HuH-7 (cell line): ENCODE data around the gene ZFHX2.
A peak's percentile ranks its signal among the peaks of the same experiment; 100 is the strongest.
"Not testable (repeated sequence)": the region's sequence is repeated elsewhere in the genome, so short reads cannot be mapped to it uniquely, and the experiment has no call there.

Experiments
- DNase-seq: peaks from one replicate; pipeline ENCODE4 v3.0.0; 2011; ENCODE audit warnings: low spot score

ZFHX2 gene

DNA sequence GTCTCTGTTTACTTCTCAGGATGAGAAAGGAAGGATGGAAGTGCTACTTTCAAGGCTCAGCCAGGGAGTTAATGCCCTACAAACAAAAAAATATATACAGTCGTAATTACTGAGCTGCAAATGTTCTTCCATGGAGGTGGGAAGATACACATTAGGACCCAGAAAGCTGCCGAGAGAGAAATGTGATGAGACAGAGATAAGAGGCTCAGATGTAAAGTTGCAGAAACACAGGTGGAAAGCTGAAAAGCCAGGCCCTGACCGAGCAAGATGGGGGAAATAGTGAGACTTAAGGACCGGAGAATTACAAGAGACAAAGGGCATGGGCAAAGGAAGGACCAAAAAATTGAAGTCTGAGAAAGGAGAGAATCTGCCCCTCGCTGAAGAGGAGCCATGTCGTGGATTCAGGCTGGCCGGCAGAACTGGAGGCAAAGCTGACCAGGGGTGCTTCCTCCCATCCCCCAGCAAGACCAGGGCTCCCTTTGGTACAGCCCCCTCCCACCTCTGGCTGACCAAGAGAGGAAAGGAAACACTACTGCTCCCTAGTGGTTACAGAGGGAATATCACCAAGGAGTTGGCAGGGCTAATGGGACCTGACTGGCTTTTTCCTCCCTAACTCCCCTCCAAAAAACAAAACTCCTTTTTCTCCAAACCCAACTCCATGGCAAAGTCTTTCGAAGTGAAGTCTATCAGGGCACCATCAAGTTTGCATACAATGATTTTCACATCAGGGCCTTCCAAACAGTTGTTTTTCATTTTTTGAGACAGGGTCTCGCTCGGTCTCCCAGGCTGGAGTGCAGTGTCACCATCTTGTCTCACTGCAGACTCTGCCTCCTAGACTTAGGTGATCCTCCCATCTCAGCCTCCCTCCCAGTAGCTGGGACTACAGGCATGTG is 12.1 kb downstream of the ZFHX2 start:
- DNase-seq = peak; percentile 81

DNA sequence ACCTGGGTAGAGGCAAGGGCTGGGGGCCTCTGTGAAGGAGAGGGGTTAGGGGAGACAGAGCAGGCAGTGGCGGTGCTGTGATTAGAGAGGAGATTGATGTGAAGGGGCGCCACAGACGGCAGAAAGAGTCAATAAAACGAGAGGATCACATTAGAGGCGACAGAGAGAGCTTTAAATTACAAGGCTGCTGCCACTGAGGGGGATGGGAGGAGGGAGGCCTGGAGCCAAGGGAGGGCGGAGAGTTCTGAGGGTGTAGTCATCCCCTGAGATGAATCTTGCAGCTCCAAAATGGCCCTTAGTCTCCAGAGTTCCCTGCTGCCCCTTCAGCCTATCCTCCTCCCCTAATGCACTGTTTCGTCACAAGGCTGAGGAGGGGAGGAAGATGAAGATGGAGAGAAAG is 12.8 kb downstream of the ZFHX2 start:
- no peak for DNase-seq

DNA sequence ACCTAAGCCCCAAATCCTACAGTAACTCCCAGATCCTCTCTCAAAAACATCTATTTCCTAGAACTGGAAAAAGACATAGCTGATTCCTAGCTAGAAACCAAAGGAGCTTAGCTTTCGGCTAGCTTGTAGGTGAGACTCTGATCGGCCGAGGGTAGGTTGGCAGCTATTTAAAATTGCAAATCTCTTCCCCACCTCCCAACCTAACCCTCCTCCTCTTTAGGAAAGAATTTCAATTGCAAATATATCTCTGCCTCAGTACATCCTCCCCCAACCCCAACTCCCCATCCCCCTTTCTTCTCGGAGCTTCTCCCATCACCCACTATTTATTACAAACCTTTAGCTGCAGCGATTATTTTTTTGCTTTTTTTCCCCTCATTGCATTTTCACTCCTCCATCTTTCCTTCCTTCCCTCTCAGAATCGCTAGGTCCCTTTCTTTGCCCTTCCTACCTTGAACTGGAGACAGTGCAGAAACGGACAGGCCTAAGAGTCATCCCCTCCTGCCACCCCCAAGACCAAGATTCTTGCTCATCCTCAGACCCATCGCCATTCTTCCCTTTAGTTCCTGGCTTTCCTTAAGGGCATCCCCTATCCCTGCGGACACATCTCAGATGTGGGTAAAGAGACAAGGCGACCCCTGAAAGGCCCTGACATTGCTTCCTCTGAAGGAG is 13.4 kb downstream of the ZFHX2 start:
- no peak for DNase-seq

DNA sequence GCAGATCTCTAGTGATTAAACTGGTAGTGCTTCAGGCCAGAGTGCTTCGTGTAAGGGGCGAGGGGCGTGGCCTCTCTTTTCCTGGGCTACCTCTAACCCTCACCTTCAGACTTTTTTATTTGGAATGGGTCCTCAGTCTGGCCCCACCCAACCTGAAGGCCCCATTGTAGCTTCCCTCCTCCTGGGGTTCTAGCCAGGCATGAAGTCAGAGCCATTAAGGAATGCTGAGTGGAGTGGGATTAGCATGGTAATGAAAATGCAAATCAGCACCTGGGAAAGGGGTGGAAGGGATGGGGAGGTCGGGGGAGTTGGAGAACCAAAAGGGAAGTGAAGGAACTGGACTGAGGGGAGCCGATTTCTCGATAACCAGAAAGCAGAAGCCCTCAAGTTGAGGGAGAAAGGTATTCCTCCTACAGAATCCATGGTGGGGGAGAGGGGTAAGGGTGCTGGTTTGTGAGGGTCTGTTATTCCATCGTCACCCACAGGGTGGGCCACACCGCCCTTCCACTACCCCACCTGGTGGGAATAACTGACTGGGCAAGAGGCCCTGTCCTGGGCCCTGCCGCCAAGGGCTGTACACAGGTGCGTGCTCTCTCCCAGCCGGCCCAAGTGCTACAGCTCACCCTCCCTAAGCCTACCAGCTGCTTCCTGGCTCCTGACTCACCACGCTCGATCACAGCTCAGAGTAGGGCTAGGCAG is 14.1 kb downstream of the ZFHX2 start:
- no peak for DNase-seq

DNA sequence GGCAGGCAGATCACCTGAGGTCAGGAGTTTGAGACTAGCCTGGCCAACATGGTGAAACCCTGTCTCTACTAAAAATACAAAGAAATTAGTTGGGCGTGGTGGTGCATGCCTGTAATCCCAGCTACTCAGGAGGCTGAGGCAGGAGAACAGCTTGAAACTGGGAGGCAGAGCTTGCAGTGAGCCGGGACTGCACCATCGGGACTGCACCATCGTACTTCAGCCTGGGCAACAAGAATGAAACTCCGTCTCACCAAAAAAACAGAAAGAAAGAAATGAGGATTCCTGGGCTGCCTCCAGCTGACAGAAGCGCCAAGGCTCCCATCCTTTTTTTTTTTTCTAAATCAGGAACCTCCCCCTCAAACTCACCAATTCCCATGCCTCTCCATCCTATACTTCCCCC is 14.7 kb downstream of the ZFHX2 start:
- not testable (repeated sequence) for DNase-seq

DNA sequence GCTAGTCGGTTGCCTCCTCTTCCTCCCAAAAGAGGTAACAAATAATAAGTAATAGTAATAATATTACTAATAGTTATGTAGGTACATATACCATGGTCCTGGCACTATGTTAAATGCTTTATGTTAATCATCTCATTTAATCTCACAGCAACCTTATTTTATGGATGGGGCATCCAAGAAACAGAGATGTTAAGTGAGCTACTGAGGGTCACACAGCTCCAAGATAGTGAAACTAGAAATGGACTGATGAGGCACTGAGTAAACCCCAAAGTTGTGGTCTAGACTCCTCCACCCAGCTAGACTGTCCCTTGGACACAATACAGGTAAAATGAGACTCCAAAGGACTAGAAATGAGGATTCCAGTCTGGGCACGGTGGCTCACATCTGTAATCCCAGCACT is 15.1 kb downstream of the ZFHX2 start:
- no peak for DNase-seq

DNA sequence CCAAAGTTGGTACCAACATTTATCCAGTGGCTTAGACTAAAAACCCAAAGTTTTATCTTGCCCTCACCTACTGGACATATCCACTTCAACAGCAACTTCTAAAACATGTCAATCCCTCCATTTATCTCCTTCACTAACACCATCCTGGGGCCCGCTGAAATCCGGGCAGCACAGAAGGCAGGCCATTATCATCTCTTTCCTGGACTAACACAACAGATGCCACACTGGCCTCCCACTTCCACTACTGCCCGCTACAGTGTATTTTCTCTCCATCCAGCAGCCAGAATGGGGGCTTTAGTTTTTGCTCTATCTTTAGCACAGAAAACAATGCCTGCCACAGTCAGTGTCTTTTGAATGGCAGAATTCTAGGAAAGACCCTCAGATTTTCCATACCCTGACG is 15.6 kb downstream of the ZFHX2 start:
- DNase-seq = no peak

DNA sequence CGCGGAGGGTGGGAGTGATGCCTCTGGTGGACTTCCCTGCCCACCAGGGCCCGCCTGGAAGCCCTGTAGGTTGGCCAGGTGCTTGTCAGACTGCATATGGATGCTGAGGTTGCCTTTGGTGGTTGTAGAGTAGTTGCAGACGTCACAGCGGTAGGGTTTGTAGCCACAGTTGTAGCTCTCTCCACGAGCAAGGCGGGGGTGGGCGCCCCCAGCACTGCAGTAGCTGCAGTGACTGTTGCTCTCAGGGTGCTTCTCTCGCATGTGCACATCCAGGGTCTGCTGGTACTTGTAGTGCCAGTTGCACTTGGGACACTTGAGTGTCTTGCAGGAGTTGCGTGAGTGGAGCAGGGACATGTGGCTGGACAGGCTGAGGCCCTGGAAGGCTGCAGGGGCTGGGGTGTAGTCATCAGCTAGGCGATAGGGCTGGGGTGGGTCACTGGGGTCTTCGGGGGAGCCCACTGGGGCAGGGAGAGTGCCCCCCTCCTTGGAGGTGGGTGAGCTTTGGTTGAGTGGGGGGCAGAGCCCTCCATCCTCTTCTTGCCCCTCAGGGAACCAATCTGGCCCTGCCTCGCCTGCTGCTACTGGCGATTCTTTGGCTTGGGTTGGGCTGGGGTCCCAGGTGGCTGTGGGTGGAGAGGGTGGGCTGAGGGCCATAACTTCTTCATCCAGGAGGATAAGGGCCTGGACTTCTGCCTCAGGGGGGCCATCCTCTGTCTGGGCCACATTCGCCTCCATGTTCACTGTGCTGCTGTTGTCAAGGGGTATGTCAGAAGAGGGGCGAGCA is 17.7 kb downstream of the ZFHX2 start:
- no peak for DNase-seq

DNA sequence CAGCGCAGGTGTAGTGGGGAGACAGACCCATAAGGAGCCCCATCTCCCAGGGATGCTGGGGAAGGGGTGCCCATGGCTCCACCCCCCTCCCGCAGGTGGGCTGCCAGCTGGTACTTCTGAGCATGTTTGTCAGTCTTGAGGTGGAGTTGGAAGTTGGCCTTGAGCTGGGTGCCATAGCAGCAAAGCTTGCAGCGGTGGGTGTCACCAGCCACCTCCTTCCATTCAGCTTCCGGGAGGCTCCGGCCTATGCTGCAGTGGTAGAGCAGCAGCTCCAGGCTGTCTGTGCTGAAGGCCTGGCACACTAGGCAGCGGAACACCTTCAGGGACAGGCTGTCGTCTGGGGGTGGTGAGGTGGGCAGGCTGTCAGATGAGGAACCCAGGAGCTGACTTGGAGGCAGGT is 18.9 kb downstream of the ZFHX2 start:
- no peak for DNase-seq

DNA sequence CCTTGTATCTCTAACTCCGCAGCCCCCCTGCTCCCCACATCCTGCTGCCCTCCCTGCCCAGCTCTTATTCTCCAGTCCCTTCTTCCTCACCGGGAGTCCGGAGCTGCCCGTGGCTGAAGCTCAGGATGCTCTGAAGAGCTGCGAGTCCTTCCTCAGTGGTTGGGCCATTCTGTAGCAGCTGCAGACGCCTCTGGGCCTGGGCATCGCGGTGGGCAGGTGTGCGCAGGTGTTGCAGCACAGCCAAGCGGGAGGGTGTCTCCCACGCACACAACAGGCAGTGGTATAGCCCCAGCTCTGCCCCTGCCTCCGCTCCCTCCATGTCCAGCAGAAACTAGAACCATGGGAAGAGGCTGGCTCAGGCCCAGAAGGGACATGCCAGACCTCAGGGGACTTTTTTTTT is 20.2 kb downstream of the ZFHX2 start:
- DNase-seq = no peak

DNA sequence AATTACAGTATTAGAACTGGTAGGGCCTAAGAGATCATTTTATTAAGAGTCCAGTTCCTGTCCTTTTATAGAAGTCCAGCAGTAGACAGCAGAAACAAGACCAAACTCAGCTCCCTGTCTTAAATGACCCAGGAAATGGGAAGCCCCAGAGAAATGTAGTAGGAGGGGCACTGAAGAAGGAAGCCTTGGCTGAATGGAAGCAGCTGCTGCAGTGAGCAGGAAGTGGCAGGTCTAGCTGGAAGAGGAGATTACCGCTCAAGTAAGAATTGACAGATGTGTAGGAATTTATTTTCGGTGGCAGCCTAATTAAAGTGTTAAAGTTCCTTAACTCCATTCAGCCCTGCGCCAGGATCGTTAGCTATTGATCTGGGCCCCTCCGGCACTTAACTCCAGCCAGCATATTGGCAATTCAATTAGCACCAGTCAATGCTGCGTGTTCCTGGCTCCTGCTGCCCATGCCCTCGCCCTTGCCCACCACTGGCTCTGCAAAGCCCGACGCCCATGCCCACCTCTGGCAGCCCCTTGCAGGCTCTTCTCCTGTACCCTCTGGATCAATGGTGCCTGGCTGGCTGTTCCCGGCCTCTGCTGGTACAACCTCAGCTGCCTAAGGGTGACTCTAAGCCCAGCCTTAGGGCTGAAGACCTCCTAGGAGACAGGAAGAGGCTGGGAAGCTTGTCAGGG is 21.1 kb downstream of the ZFHX2 start:
- no peak for DNase-seq

DNA sequence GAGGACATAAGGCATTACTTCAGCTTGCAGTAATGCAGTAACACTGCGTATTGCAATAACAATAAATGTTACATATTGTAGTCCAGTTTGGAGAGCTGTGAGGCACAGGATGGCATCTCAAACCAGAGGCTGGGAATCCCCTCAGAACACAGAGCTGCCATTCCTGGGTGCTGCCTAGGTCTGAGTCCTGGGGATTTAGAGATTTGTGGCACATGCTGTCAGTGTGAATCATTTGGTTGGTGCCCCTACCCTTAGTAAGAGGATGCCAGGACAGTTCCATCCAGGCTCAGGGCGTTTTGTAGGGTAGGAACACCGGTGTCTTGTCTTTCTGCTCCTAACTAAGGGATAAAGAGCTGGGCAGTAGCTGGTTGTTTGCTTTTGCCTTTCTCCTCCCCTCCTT is 22.5 kb downstream of the ZFHX2 start:
- no peak for DNase-seq

DNA sequence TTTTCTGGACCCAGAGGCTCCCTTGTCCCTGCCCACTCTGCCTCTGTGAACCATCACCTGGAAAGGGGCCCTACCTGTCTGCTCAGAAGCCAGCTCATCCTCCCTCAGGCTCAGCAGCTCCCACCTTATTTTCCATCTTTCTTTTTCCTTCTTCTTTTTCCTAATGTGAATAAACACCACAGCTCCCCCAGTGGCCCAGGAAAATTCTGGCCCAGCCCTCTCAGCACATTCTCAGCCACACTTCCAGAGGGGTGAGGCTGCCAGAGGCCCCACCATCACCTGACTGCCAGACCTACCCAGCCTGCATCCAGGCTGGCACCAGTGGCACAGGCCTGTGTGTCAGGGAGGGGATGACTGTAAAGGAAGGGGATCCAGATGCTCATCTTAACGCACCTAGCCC is 23.0 kb downstream of the ZFHX2 start:
- DNase-seq = peak; percentile 29

DNA sequence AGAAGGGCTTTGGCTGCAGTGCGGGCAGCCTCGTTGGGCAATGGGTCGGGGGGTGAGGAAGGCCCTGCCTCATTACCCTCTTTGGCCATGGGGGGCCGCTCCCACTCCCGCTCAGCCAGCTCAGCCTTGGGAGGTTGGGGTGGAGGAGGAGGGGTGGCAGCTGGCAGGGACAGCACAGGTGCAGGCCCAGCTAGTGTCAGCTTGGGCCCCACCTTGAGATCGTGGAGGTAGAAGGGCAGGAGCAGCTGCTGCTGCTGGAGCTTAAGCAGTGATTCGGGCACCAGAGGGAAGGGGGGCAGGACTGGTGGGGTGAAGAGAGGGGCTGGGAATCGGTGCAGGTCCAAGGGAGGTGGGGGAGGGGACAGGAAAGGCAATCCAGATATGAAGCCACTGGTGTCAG is 26.0 kb downstream of the ZFHX2 start:
- DNase-seq = no peak

DNA sequence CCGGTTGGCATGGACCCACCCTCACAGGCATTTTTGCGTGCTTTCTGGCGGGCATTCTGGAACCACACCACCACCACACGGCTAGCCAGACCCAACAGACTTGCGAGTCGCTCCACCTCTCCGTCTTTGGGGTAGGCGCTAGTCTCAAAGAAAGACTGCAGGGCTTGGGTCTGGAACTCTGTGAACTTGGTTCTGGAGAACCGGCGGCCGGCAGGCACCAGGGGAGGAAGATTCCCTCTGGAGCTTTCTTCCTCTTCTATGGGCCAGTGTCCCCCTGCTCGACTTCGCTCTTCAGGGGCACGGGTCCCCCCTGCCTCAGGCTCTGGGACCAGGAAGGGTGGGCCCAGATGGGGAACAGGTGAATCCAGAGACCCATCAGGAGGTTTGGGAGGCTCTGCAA is 26.6 kb downstream of the ZFHX2 start:
- DNase-seq = no peak

DNA sequence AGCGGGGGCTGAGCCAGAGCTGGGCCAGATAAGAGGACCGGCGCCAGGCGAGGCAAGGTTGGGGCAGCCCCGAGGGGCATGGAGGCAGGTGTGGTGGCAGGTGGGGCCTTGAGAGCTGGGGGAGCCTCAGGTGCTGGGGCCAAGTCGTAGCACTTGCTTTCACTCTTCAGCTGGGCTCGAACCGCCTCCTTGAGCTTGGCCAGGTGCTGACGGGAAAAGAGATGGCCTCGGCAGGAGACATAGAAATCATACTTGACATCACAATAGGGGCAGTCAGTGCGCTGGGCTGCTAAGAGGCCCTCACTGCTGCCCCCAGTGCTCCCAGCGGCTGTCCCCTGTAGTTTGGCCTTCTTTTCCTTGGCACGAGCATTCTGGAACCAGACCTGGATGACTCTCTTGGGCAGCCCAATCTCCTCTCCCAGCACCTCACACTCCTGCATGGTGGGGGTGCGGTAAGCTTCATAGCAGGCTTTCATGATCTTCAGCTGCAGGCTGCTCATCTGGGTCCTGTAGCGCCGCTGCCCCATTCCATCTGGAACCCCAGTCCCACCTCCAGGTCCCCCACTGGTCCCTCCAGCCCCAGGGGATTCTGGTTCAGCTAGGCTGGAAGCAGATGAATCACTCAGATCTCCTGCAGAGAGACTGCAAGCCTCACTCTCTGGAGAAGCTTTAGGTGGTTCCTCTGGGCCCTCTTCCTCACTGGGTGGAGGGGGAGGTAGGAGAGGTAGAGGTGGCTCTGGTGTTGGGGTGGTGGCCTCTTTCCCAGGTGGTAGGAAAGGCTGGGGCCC is 28.1 kb downstream of the ZFHX2 start:
- no peak for DNase-seq

DNA sequence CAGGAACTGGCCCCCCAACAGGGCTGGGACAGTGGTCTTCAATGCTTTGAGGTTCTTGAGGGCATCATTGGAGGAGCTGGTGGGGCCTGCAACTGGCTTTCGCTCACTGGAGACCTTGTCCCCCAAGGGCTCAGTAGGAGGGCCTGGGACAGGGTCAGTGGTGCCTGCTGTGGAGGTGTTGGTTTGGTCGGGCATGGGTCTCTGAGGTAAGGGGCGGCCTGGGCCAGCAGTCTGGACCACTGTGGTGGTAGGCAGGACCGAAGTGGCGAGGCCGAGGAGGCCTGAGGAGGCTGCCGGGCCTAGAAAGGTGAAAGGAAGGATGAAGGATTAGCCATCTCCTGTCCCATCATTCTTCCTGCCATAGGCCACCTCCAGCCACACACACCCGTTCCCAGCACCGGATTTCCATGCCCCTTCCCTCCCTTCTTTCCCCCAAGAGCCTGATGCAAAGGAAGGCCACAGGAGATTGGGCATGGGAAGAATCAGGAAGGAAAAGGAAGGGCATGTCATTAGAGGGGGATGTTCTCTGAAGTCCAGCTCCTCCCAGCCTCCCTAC is 28.8 kb downstream of the ZFHX2 start:
- no peak for DNase-seq

DNA sequence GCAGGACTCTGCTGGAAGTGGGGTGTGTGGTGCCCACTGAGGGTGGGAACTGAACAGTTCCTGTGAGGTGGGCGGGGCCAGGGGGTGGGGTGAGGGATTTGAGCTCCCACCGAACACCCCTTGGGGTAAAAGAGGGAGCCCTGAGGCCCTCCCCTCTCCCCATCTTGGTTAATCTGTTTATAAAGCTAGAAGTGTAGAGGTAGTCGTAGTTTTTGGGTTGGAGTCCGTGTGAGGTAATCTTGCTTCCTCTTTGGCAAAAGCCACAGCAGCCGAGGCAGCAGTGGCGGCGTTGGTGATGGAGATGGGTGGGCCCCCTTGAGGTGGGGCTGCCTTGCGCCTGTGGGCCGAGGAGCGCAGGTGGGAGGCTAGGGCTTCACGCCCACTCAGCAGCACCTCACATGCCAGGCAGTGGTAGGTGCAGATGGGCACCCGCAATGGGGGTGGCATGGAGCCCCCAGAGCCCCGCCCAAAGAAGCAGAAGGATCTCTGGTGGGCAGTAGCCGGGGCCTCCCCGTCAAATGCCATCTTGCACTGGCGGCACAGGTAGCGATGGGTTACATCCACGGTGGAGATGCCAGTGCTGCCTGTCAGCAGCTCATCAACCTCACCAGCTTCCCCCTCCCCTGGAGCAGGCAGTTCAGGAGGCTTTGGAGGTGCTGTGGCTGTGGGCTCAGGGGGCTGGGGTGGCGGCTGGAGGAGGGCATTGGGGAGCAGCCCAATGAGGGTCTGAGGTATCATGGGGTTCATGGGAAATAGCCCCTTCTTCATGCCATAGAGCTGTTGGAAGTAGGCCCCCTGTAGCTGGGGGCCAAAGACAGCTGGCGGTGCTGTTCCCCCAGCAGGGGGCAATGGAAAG is 29.6 kb downstream of the ZFHX2 start:
- DNase-seq = no peak

DNA sequence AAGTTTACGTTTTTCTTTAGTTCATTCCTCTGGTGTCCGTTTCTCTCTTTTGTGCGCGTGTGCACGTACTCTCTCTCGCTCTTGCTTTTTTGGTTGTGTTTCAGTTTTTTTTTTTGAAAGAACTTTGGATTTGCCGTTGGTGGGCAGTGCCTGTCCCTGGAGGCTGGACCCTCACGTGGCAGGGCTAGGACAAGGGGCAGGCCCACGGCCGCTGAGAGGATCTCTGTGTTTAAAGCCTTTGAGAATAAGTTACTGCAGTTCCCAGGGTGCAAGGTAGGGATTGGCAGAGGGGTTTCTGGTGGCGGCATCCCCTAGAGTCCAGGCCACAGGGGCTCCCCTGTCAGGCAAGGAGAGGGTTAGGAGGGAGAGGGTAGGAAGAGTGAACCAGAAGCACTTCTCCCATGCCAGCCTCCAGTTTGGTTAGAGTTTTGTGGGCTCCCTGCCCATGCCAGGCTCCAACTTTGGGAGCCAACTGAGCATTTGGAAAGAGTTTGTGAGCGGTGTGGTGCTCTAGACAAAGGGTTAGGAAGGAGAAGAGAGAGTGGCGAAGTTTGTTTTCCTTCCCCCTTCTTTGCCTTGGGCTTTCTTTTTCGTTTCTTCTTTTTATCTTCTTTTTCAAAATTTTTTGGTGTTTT is 30.5 kb downstream of the ZFHX2 start:
- DNase-seq = no peak
